Naive B cell (primary cell): ENCODE measurements around the gene EXPH5. TPM values are rescaled to one million over a fixed set of nuclear protein-coding genes. Genes with fewer than 3 reads are reported as not detected.

Experiments used
- ATAC-seq, 2 donors: fragments of 150-1000 bp; cut with Tn5 transposase; 2 replicates each; pipeline ENCODE4 v1.10.0; 2021; ENCODE audit warnings: low read depth in 2 of 2, mild to moderate bottlenecking in 2 of 2, moderate library complexity in 2 of 2
- DNase-seq: peaks from one replicate; pipeline ENCODE4 v3.0.0; 2022
- H3K27ac Mint-ChIP-seq, 6 donors: one replicate each; pipeline ENCODE4 v1.8.0; 2020 to 2022; ENCODE audit warnings: mild to moderate bottlenecking in 6 of 6, mixed read lengths in 6 of 6, moderate library complexity in 5 of 6, inconsistent platforms in 2 of 6
- H3K27me3 Mint-ChIP-seq, 3 donors: one replicate each; pipeline ENCODE4 v1.8.0; 2021 to 2022; ENCODE audit warnings: mixed read lengths in 3 of 3, mild to moderate bottlenecking in 1 of 3
- H3K36me3 Mint-ChIP-seq, 2 donors: one replicate each; pipeline ENCODE4 v1.8.0; 2020 to 2022; ENCODE audit warnings: mixed read lengths in 2 of 2, inconsistent platforms in 1 of 2, mild to moderate bottlenecking in 1 of 2
- H3K4me1 Mint-ChIP-seq, 3 donors: one replicate each; pipeline ENCODE4 v1.8.0; 2020 to 2022; ENCODE audit warnings: mixed read lengths in 3 of 3, inconsistent platforms in 1 of 3, mild to moderate bottlenecking in 1 of 3, moderate library complexity in 1 of 3
- H3K4me3 Mint-ChIP-seq, 8 donors: one replicate each; pipeline ENCODE4 v1.8.0; 2020 to 2022; ENCODE audit warnings: mild to moderate bottlenecking in 8 of 8, mixed read lengths in 8 of 8, moderate library complexity in 8 of 8, inconsistent platforms in 2 of 8
- H3K9me3 Mint-ChIP-seq, 7 donors: one replicate each; pipeline ENCODE4 v1.8.0; 2020 to 2022; ENCODE audit warnings: mixed read lengths in 7 of 7, mild to moderate bottlenecking in 5 of 7, inconsistent platforms in 2 of 7, moderate library complexity in 1 of 7
- polyA plus RNA-seq, 6 donors: library from polyadenylated mRNA; unstranded; fragments of 300-500 nt; fragmentation: Illumina TruSeq; gene quantifications; one replicate each; pipeline ENCODE4 v1.2.3, GENCODE V29; 2021; ENCODE audit warnings: low read depth in 6 of 6

Gene EXPH5
- polyA plus RNA-seq, 6 donors from 2014 or later = 0.05 to 1.0 (median 0.31) TPM; not detected in 1

DNA sequence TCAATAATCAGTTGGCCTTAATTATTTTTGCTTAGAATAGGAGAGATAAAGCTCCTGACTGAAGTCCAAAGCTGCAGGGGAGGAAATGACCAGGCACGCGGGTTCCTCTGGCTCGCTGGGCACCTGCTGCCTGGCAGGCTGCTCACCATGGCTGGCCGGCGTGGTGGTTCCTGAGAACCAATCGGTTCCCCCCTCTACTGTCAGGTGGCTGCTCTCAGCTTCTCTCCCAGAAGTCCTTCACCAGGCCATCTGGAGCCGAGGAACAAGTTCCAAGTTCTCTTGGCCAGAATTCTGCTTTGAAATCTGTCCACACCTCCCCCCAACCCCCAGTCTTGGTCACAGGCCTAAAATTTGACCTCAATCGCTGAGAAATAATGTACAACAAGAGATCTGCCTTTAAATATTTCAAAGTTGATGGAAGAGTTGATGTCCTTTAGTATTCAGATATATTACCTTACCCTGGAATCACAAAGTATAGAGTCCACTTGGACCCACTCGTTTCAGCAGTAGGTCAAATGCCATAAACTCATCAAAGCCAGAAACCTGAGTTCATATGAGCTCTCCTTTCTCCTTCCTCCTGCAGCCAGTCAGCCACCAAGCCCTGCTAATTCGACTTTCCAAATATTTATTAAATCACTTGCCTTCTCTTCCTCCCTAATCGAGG lies 25.2 kb downstream of the EXPH5 start:
- no peak overlapping the region for H3K27ac Mint-ChIP-seq
- no peaks in the 10 kb centered on the region for H3K4me1 Mint-ChIP-seq
- H3K4me3 Mint-ChIP-seq = no peak overlapping the region
- peaks cover 0 to 5% (median 0%) of the 10 kb centered on the region in 3 donors for H3K27me3 Mint-ChIP-seq
- H3K9me3 Mint-ChIP-seq = peaks cover 0 to 2% (median 0%) of the 10 kb centered on the region in 7 donors
- ATAC-seq = no peak
- no peaks in the 10 kb centered on the region for H3K36me3 Mint-ChIP-seq
- DNase-seq = no peak

- Mint-ChIP-seq H3K36me3 (no peaks in the 10 kb centered on the region), H3K4me3 (no peak overlapping the region), H3K27ac (no peak overlapping the region), H3K4me1 (no peaks in the 10 kb centered on the region), H3K27me3 (peaks cover 0 to 10% (median 9%) of the 10 kb centered on the region in 3 donors), H3K9me3 (no peaks in the 10 kb centered on the region)
- ATAC-seq = no peak
- no peak for DNase-seq
Observed at GRCh38 chr11:108565653-108566052, 27.9 kb downstream of the EXPH5 start.

GRCh38 chr11:108562746-108563581 lies 30.6 kb downstream of the EXPH5 start:
- Mint-ChIP-seq H3K9me3 (no peaks in the 10 kb centered on the region), H3K4me1 (no peaks in the 10 kb centered on the region), H3K36me3 (no peaks in the 10 kb centered on the region), H3K27ac (peak overlapping the region in 1 of 6 donors; percentile 76), H3K27me3 (peaks cover 0 to 10% (median 9%) of the 10 kb centered on the region in 3 donors), H3K4me3 (no peak overlapping the region)
- no peak for ATAC-seq
- no peak for DNase-seq

GRCh38 chr11:108561535-108561991 lies 32.0 kb downstream of the EXPH5 start:
- Mint-ChIP-seq H3K4me3 (no peak overlapping the region), H3K36me3 (no peaks in the 10 kb centered on the region), H3K27ac (no peak overlapping the region), H3K27me3 (peaks cover 0 to 10% (median 9%) of the 10 kb centered on the region in 3 donors), H3K4me1 (no peaks in the 10 kb centered on the region), H3K9me3 (no peaks in the 10 kb centered on the region)
- DNase-seq = no peak
- no peak for ATAC-seq

GRCh38 chr11:108559904-108560303 lies 33.7 kb downstream of the EXPH5 start:
- DNase-seq (no peak), ATAC-seq (no peak)
- H3K27me3 Mint-ChIP-seq = peaks cover 0 to 9% (median 6%) of the 10 kb centered on the region in 3 donors
- no peak overlapping the region for H3K27ac Mint-ChIP-seq
- no peaks in the 10 kb centered on the region for H3K9me3 Mint-ChIP-seq
- H3K36me3 Mint-ChIP-seq = no peaks in the 10 kb centered on the region
- H3K4me3 Mint-ChIP-seq = no peak overlapping the region
- H3K4me1 Mint-ChIP-seq = no peaks in the 10 kb centered on the region

GRCh38 chr11:108559340-108559739 lies 34.2 kb downstream of the EXPH5 start:
- Mint-ChIP-seq H3K27me3 (peaks cover 0 to 9% (median 6%) of the 10 kb centered on the region in 3 donors), H3K27ac (no peak overlapping the region), H3K9me3 (no peaks in the 10 kb centered on the region), H3K4me3 (no peak overlapping the region), H3K36me3 (no peaks in the 10 kb centered on the region), H3K4me1 (no peaks in the 10 kb centered on the region)
- DNase-seq (no peak), ATAC-seq (no peak)

- DNase-seq (no peak), ATAC-seq (no peak)
- H3K4me3 Mint-ChIP-seq = no peak overlapping the region
- no peaks in the 10 kb centered on the region for H3K9me3 Mint-ChIP-seq
- peaks cover 0 to 9% (median 6%) of the 10 kb centered on the region in 3 donors for H3K27me3 Mint-ChIP-seq
- no peaks in the 10 kb centered on the region for H3K4me1 Mint-ChIP-seq
- H3K36me3 Mint-ChIP-seq = no peaks in the 10 kb centered on the region
- no peak overlapping the region for H3K27ac Mint-ChIP-seq
Observed at GRCh38 chr11:108558222-108558621, 35.3 kb downstream of the EXPH5 start.

GRCh38 chr11:108556019-108556418 lies 37.5 kb downstream of the EXPH5 start:
- H3K9me3 Mint-ChIP-seq = no peaks in the 10 kb centered on the region
- H3K27ac Mint-ChIP-seq = no peak overlapping the region
- H3K36me3 Mint-ChIP-seq = no peaks in the 10 kb centered on the region
- no peaks in the 10 kb centered on the region for H3K4me1 Mint-ChIP-seq
- no peaks in the 10 kb centered on the region for H3K27me3 Mint-ChIP-seq
- no peak overlapping the region for H3K4me3 Mint-ChIP-seq
- DNase-seq = no peak
- ATAC-seq = no peak

DNA sequence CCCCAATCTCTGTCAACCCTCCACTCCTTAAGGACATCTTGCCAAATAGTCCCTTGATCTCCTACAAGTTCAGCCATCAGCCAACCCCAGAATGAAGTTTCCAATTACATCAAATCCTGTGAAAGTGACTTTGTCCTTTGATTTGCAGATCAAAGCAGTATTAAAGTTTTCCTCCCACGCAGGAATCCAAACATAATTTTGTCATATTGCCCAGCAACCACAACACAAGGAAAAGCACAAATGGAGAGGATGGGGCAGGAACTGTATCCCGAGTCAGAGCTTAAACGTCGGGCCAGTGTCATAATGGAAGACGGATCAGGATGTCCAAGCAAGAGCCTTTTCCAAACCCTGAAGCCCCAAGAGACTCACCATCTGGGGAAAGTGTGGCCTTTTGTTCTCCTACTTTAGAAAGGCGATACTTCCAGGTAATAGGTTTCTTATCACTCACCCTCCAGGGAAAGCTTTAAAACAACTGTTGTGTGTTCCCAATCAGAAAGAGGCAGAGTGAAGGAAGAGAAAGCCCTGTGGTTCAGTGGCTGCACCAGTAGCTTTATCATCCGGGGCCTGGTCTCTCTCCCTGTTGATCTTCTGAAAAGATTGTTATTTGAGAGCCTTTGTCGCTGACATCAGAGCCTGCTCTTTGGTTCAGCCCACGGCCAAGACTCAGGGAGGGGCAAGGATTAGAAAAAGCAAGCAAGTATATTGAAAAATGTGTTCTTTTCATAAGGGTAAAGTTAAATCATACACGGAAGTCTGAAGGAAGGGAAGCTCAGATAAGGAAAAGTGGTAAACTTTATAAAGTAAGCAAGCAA lies 41.7 kb downstream of the EXPH5 start:
- DNase-seq (no peak), ATAC-seq (no peak)
- H3K4me3 Mint-ChIP-seq = no peak overlapping the region
- peaks cover 0 to 4% (median 0%) of the 10 kb centered on the region in 3 donors for H3K27me3 Mint-ChIP-seq
- H3K9me3 Mint-ChIP-seq = peaks cover 0 to 1% (median 0%) of the 10 kb centered on the region in 7 donors
- peak overlapping the region in 1 of 6 donors; percentile 71 for H3K27ac Mint-ChIP-seq
- no peaks in the 10 kb centered on the region for H3K36me3 Mint-ChIP-seq
- H3K4me1 Mint-ChIP-seq = no peaks in the 10 kb centered on the region

DNA sequence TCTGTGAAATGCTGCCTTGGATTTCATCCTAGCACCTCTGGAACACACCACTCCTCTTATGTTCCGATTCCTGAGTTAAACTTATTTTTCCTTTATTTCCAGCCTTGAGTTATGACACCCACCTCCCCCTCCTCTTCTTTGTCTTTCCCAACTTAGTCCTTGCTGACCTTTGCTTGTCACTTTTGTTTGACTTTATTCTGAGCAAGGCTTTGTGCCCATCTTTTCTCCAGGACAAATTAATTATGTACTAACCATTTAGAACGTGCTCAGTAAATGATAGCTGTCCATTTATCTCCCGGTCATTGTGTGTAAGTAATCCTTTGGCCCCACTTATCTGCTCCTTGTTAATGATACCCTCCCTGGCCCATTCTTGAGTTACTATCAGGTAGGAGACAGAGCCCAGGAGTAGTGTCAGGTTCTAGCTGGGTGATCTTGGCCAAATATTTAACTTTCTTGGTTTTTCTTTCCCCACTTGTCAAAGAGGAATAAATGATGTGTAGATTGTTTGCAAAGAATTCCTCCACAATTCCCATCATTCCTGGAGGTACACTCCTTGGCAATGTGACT lies 44.2 kb downstream of the EXPH5 start:
- Mint-ChIP-seq H3K4me3 (no peak overlapping the region), H3K9me3 (peaks cover 0 to 1% (median 0%) of the 10 kb centered on the region in 7 donors), H3K27me3 (peaks cover 4 to 9% (median 7%) of the 10 kb centered on the region in 3 donors), H3K4me1 (no peaks in the 10 kb centered on the region), H3K36me3 (no peaks in the 10 kb centered on the region), H3K27ac (no peak overlapping the region)
- ATAC-seq (no peak), DNase-seq (no peak)

DNA sequence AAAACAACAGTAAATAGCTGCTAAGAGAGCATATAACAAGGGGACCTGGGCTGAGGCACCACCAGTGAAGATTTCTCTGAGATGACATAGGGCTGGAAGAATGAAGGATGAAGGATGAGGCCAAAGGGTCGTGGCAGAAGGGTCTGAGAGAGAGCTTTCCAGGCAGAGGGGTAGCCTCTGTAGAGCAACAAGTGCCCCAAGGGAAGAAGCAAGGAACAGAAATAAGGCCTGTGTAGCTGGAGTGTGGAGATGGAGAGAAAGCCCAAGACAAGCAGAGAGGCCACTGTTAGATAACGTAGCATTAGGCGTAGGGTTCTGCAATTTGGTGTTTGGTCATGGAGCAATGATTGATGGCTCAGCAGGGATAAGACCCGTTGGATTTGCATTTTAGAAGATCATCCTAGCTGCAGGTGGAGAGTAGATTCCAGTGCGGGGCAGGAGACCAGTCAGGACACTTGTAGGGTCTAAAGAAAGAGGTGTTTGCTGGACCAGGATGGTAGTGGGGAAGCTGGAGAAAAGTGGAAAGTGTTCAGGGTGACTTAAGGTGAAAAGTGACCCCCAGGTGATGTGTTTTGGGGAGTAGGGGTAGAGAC lies 47.6 kb downstream of the EXPH5 start:
- DNase-seq (no peak), ATAC-seq (no peak)
- Mint-ChIP-seq H3K27me3 (peaks cover 4 to 9% (median 7%) of the 10 kb centered on the region in 3 donors), H3K4me1 (no peaks in the 10 kb centered on the region), H3K4me3 (no peak overlapping the region), H3K27ac (no peak overlapping the region), H3K9me3 (peaks cover 0 to 1% (median 0%) of the 10 kb centered on the region in 7 donors), H3K36me3 (no peaks in the 10 kb centered on the region)

DNA sequence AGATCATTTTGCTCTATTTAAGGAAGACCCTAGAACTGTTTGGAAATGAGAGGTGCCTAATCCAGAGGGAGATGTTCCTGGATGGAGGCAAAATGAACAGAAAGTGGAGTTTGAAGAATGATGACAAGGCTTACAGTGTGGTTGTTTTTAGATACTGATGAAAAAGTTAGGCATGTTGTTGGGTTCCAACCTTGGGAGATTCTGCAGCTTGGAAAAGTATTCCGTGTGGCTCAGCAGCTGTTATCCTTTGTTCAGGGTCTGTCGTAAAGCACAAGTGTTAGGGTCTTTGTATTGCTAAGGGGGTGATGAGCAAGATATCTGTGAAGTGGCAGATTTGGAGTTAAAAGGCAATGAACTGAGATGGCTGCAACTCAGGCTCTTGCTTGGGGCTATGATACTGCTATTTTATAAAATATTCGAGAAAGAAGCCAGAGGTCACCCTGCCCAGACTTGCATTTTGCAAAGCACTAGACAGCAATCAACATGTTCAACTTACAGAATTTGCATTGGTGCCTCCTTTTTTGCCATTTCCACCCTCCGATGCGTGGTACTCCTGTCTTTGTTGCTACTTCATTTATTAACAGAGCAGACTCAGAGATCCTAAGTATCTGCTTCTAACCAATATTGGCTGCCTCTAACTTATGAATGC lies 50.1 kb downstream of the EXPH5 start:
- Mint-ChIP-seq H3K4me3 (no peak overlapping the region), H3K4me1 (no peaks in the 10 kb centered on the region), H3K27ac (no peak overlapping the region), H3K9me3 (no peaks in the 10 kb centered on the region), H3K27me3 (peaks cover 0 to 9% (median 7%) of the 10 kb centered on the region in 3 donors), H3K36me3 (no peaks in the 10 kb centered on the region)
- DNase-seq = no peak
- no peak for ATAC-seq
